Right kidney (tissue), 9 donors: ENCODE data around the gene DLEC1.

Experiments used
- DNase-seq: peaks from one replicate; pipeline ENCODE4 v3.0.0-alpha.2; 2016
- long read RNA-seq, 8 donors: transcript quantifications; one replicate each; lab custom pipeline, GENCODE V29; 2026

The DLEC1 gene
- long read RNA-seq, donor 1, partial matches to known transcripts = 81 of 81 reads
- long read RNA-seq, donor 1, other reads (novel, unspliced or antisense) = 0 of 81 reads
- long read RNA-seq, donor 2, partial matches to known transcripts = 50 of 50 reads
- long read RNA-seq, donor 2, other reads (novel, unspliced or antisense) = 0 of 50 reads
- long read RNA-seq, donor 3, partial matches to known transcripts = 45 of 45 reads
- long read RNA-seq, donor 3, other reads (novel, unspliced or antisense) = 0 of 45 reads
- long read RNA-seq, donor 4, partial matches to known transcripts = 50 of 50 reads
- long read RNA-seq, donor 4, other reads (novel, unspliced or antisense) = 0 of 50 reads
- long read RNA-seq, donor 5, partial matches to known transcripts = 112 of 112 reads
- long read RNA-seq, donor 5, other reads (novel, unspliced or antisense) = 0 of 112 reads
- long read RNA-seq, donor 6 = 0 reads
- long read RNA-seq, donor 7, partial matches to known transcripts = 116 of 122 reads
- long read RNA-seq, donor 7, other reads (novel, unspliced or antisense) = 6 of 122 reads
- long read RNA-seq, donor 8, partial matches to known transcripts = 71 of 71 reads
- long read RNA-seq, donor 8, other reads (novel, unspliced or antisense) = 0 of 71 reads

GRCh38 chr3:38039101-38039898, at the start of gene DLEC1:
Gene DLEC1, plus strand, starts transcription at chr3:38039208. Its CDS starts 18 bp downstream, at chr3:38039226.
- DNase-seq = peak; percentile 71

- peak; percentile 2 for DNase-seq
These were observed 49.1 kb upstream of the DLEC1 start for GRCh38 chr3:37989821-37990480.

- no peak for DNase-seq
These were observed 48.5 kb upstream of the DLEC1 start, which contains the start of gene VILL for GRCh38 chr3:37990527-37990926. Gene VILL, plus strand, starts transcription at chr3:37990786. Its CDS starts 2,887 bp downstream, at chr3:37993673.

GRCh38 chr3:37991109-37991508, 47.9 kb upstream of the DLEC1 start:
- DNase-seq = no peak

GRCh38 chr3:37991823-37992222, 47.2 kb upstream of the DLEC1 start:
- DNase-seq = no peak

- no peak for DNase-seq
These were observed 46.5 kb upstream of the DLEC1 start for GRCh38 chr3:37992271-37993066.

- DNase-seq = no peak
These were observed 45.9 kb upstream of the DLEC1 start for GRCh38 chr3:37993067-37993455.

GRCh38 chr3:37993460-37993819, 45.6 kb upstream of the DLEC1 start:
- no peak for DNase-seq

- DNase-seq = peak; percentile 88
These were observed 45.0 kb upstream of the DLEC1 start for GRCh38 chr3:37993820-37994638.

GRCh38 chr3:37994639-37994972, 44.4 kb upstream of the DLEC1 start:
- no peak for DNase-seq

GRCh38 chr3:37995652-37996641, 43.1 kb upstream of the DLEC1 start:
- no peak for DNase-seq

- DNase-seq = peak; percentile 57
These were observed 42.2 kb upstream of the DLEC1 start for GRCh38 chr3:37996785-37997301.

GRCh38 chr3:37997342-37997741, 41.7 kb upstream of the DLEC1 start:
- no peak for DNase-seq

GRCh38 chr3:37997791-37998370, 41.1 kb upstream of the DLEC1 start:
- DNase-seq = no peak

GRCh38 chr3:37999836-38000235, 39.2 kb upstream of the DLEC1 start:
- DNase-seq = no peak

- DNase-seq = peak; percentile 0
These were observed 38.6 kb upstream of the DLEC1 start for GRCh38 chr3:38000242-38000916.

- peak; percentile 0 for DNase-seq
These were observed 38.0 kb upstream of the DLEC1 start for GRCh38 chr3:38000965-38001455.

GRCh38 chr3:38001456-38002081, 37.4 kb upstream of the DLEC1 start:
- DNase-seq = peak; percentile 2
